GM18951 (cell line): ENCODE results near the gene RGS5.

Source experiments
- POLR2A ChIP-seq: IDR thresholded peaks from 4 replicates; pipeline ENCODE4 v1.6.1; 2011; ENCODE audit warnings: mild to moderate bottlenecking; ENCODE audit not compliant: insufficient read length, insufficient read depth; ENCODE audit errors: extremely low read depth
- in situ Hi-C: fragments of 300-500 bp; cut with MboI; formaldehyde crosslinking; loops from one replicate; pipeline ENCODE4 v1.12.0; 2022; ENCODE audit warnings: low sequenced_read_pairs, mixed read lengths, inconsistent platforms; ENCODE audit not compliant: unreplicated experiment

RGS5 gene

GRCh38 chr1:163148911-163149310 is 53.8 kb downstream of the RGS5 start:
- in situ Hi-C loops: no loop called here
- TF ChIP-seq POLR2A: no peak

DNA sequence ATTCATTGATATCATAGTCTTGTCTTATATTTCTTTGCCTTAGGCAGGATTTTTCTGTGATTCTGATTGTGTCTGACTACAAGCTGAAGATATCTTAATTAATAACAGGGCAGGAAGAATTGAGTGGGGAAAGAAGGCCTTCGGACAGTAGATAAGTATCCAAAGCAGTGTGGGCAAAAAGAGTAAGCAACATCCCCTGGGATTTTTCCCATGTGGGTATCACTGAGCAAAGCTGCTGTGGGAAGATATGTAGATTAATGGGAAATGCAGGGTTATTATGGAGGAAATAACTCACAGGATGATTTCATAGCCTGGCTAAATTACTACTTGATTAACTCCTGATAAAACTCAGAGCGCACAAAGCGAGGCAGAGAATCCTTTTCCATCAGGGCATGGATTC is 55.7 kb downstream of the RGS5 start:
- in situ Hi-C loops: no loop called here
- no peak for TF ChIP-seq POLR2A

- no peak for TF ChIP-seq POLR2A
- in situ Hi-C loops: no loop called here
Measured at GRCh38 chr1:163145435-163145834, 57.3 kb downstream of the RGS5 start.

DNA sequence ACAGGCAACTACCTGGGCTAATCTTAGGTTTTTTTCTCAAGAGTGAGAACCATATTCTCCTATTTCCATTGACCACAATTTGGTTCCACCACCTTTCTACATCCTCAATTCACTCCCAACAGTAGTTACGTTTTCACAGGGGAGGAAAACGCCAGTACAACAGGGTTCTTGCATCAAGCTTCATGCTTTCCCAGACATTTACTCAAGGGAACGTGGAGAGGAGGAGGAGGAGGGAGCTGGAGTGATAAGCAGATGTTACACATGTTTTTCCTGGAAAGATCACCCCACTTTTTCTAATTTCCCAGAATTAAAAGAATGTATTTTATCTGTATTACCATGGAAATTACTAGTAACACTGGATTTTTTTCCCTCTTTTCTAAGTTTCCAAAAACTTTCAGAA is 58.3 kb downstream of the RGS5 start:
- no peak for TF ChIP-seq POLR2A
- in situ Hi-C loops: no loop called here

GRCh38 chr1:163142152-163142551 is 60.6 kb downstream of the RGS5 start:
- in situ Hi-C loops: no loop called here
- TF ChIP-seq POLR2A: no peak

DNA sequence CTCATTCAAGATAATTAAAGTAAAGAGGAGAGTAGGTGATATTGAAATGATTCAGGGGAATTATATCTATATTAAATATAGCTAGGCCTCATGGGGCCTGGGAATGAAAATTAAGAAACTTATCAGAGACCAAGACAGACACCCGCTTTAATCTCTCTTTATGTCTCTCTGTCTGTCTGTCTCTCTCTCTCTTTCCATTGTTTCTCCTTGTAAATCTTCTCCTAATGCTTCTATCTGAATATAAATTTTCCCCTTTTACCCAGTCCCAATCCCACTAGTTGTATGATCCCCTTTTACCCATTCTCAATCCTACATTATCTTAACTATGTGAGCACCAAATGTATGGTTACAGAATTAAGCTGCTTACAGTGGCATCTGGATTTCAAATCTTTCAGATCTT is 61.2 kb downstream of the RGS5 start:
- in situ Hi-C loops: no loop called here
- no peak for TF ChIP-seq POLR2A

DNA sequence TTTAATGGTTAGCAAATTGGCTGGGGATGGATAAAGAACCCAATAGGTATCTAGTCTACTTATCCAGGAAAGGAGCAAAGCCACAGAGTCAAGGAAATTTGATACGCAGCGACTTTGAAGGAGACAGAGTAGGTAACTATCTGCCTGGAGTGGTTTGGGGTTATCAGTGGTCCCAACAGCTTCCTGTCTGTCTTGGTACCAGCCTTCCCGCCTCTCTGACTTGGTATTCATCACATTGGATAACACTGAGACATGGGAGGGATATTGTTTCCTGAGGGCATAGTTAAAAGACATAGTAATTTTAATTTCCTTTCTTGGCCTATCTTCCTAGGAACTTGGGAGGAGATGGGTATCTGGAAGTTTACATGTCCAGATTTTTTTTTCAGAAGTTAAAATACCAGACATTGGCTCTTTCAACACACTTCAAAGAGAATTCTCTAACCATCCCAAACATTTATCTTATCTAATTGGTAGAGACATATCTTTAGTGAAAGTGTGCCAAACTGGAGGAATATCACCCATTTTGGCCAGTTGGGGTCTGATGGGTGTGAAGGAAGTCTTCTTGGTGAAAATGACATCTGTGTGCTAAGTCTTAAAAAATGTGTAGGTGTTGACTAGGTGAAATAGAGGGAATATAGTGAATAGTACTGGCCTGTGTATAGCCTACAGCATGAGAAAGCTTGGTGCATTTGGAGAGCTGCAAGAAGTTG is 65.0 kb downstream of the RGS5 start:
- in situ Hi-C loops: no loop called here
- TF ChIP-seq POLR2A: no peak

GRCh38 chr1:163131981-163132380 is 70.7 kb downstream of the RGS5 start:
- in situ Hi-C loops: no loop called here
- no peak for TF ChIP-seq POLR2A

DNA sequence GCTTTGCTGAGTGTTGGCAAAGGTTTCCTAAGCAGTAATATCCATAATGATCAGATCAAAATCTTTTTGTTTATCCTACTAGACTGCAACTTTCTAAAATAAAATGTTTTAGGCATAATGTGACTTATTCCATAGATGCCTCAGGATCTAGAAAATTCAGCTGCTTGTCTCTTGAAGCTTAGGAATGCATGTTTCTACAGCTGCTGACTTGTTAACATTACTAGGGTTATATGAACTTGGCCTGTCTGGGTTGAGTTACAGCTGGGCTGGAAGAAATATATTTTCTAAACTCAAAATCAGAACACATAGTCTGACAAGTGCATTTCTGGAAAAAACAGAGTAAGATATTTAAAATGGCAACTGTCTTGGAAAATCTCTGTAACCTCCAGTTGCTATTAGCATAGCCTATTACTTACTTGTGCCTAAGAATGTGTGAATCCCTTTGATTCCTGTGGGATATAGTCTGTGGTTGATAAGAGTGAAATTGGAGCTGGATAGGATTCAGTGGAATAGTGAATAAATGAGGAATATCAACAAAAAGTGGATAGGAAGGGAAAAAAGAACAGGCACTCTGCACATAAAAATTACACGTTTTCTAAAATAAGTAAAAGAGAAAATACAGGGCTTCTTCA is 72.4 kb downstream of the RGS5 start:
- TF ChIP-seq POLR2A: no peak
- in situ Hi-C loops: no loop called here

DNA sequence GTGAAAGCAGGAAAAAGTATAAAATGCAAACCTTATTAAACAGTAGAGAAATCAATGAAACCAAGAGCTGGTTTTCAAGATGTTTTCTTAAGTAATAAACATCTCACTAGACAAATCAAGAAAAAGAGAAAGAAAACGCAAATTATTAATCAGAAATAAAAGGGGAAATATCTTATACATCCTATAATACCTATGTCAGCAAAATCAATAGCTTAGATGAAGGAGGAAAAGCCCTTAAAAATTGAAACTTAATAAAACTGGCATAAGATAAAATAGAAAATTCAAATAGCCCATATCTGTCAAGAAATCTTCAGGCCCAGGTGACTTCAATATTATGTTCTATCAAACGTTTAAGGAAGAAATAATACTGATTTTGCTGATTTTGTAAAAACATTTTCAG is 74.4 kb downstream of the RGS5 start:
- in situ Hi-C loops: no loop called here
- TF ChIP-seq POLR2A: no peak

- no peak for TF ChIP-seq POLR2A
- in situ Hi-C loops: no loop called here
Measured at GRCh38 chr1:163124812-163125211, 77.9 kb downstream of the RGS5 start.

- in situ Hi-C loops: no loop called here
Measured at GRCh38 chr1:163120372-163120771, 82.3 kb downstream of the RGS5 start.

GRCh38 chr1:163119707-163120106 is 83.0 kb downstream of the RGS5 start:
- in situ Hi-C loops: no loop called here
- no peak for TF ChIP-seq POLR2A

More at GRCh38 chr1:163120372-163120771, 82.3 kb downstream of the RGS5 start:
- TF ChIP-seq POLR2A: no peak

DNA sequence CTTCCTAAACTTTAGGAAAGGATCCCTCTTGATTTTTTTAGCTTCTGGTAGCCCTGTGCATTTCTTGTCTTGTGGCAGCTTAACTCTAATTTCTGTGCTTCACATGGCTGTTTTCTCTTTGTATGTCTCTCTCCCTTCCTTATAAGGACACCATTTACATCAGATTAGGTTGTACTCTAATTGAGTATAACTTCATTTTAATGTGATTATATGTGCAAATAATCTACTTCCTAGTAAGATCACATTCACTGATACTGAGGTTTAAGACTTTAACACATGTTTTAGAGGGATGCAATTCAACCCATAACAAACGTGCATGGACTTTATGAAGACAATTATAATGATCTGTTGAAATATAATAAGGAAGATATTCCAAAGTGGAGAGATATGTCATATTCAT is 86.8 kb downstream of the RGS5 start:
- in situ Hi-C loops: no loop called here

More for the DNA sequence above, 86.8 kb downstream of the RGS5 start:
- TF ChIP-seq POLR2A: no peak
